Upper lobe of left lung (tissue), 6 donors: ENCODE data around the gene IFI44. TPM values are rescaled to one million over a fixed set of nuclear protein-coding genes. Genes with fewer than 3 reads are reported as not detected.

Experiments
- ATAC-seq, 2 donors: fragments of 200-7000 bp; cut with Tn5 transposase; one replicate each; pipeline ENCODE4 v1.9.1; 2022; ENCODE audit warnings: mild to moderate bottlenecking in 2 of 2, moderate library complexity in 2 of 2; ENCODE audit not compliant: low FRiP score in 2 of 2
- DNase-seq, 2 donors: peaks; one replicate each; pipeline ENCODE4 v3.0.0-alpha.2; 2019 to 2020
- H3K27ac ChIP-seq, 4 donors: fragments of 200-600 bp; sonication (generic); one replicate each; pipeline ENCODE4 v1.5.1; 2016 to 2019
- H3K27me3 ChIP-seq, 4 donors: fragments of 200-600 bp; sonication (generic); one replicate each; pipeline ENCODE4 v1.5.1; 2017 to 2019
- H3K36me3 ChIP-seq, 4 donors: fragments of 200-600 bp; sonication (generic); one replicate each; pipeline ENCODE4 v1.5.1; 2016 to 2019
- H3K4me1 ChIP-seq, 4 donors: fragments of 200-600 bp; sonication (generic); one replicate each; pipeline ENCODE4 v1.5.1; 2018 to 2019
- H3K4me3 ChIP-seq, 4 donors: fragments of 200-600 bp; sonication (generic); one replicate each; pipeline ENCODE4 v1.5.1; 2017 to 2019; ENCODE audit warnings: mild to moderate bottlenecking in 2 of 4, moderate library complexity in 1 of 4
- H3K9me3 ChIP-seq, 4 donors: fragments of 200-600 bp; sonication (generic); one replicate each; pipeline ENCODE4 v1.5.1; 2018 to 2019
- EP300 ChIP-seq, 4 donors: sonication (generic); formaldehyde crosslinking; IDR thresholded peaks; one replicate each; pipeline ENCODE4 v1.5.1; 2017; ENCODE audit warnings: antibody characterized with exemption in 4 of 4, control low read depth in 2 of 4
- POLR2A ChIP-seq, 4 donors: fragments of 450-650 bp; IDR thresholded peaks; one replicate each; pipeline ENCODE4 v1.5.1; 2016 to 2017; ENCODE audit warnings: antibody characterized with exemption in 4 of 4, mild to moderate bottlenecking in 2 of 4
- POLR2AphosphoS5 ChIP-seq, 2 donors: sonication (generic); formaldehyde crosslinking; IDR thresholded peaks; one replicate each; pipeline ENCODE4 v1.5.1; 2017; ENCODE audit warnings: antibody characterized with exemption in 2 of 2
- WGBS, 2 donors: methylation state at CpG; one replicate each; pipeline ENCODE4 v1.1.5; 2017 to 2018; 5-methylcytosine and 5-hydroxymethylcytosine counted together
- total RNA-seq, 6 donors: library from RNA; depleted of rRNA in 4 of 6; stranded (reverse); fragments of >200 nt in 4 of 6; gene quantifications; one replicate each; pipeline versions ENCODE4 v1.1.0 to v1.2.1, GENCODE V29; 2016 to 2021
- TF ChIP-seq, protein P1 (sequence below), 6 experiments: fragments of 450-650 bp in 4 of 6; fragments of 200-600 bp in 2 of 6; sonication (generic) in 2 of 6; IDR thresholded peaks; one replicate each; pipeline ENCODE4 v1.5.1; 2016 to 2019; ENCODE audit warnings: antibody characterized with exemption in 6 of 6
- donor health status: DM: no; HTN: no; CAD: no; lungs with moderate emphysema.
- donor health status: DM: no; HTN: yes; CAD: no; lungs with severe emphysema.

The IFI44 gene
- total RNA-seq, 6 donors from 2014 or later = 18.8 to 60.8 (median 37.2) TPM

DNA sequence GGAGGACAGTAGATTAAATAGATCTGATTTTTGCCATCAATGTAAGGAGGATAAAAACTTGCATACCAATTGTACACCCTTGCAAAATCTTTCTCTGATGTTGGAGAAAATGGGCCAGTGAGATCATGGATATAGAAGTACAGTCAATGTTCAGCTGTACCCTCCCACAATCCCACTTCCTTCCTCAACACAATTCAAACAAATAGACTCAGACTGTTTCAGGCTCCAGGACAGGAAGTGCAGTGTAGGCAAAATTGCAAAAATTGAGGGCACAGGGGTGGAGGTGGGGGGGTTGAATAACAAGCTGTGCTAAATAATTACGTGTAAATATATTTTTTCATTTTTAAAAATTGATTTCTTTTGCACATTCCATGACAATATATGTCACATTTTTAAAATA is 3.9 kb upstream of the IFI44 start:
- Histone ChIP-seq H3K9me3 (no peaks in the 10 kb centered on the region), H3K27me3 (no peaks in the 10 kb centered on the region), H3K36me3 (peaks cover 0 to 8% (median 0%) of the 10 kb centered on the region in 4 donors), H3K4me1 (peaks cover 8 to 14% (median 10%) of the 10 kb centered on the region in 4 donors), H3K4me3 (no peak overlapping the region), H3K27ac (no peak overlapping the region)
- 40 to 41% methylated on average over 1 of the region's 1 CpG for WGBS, 2 donors
- peak in 1 of 2 donors; percentile 66 for ATAC-seq
- TF ChIP-seq POLR2A (IDR thresholded peaks at IDR 0.05) (no peak), POLR2AphosphoS5 (IDR thresholded peaks at IDR 0.05) (peak in 1 of 2 donors; percentile 17)
- no peak for DNase-seq

DNA sequence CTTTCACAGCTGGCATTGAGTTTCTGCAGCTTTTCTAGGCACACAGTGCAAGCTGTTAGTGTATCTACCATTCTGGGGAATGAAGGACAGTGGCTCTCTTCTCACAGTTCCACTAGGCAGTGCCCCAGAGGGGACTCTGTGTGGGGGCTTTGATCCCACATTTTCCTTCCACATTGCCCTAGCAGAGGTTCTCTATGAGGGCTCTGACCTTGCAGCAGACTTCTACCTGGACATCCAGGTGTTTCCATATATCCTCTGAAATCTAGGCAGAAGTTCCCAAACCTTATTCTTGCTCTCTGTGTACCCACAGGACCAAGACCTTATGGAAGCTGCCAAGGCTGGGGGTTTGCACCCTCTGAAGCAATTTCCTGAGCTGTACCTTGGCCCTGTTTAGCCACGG is 2.4 kb upstream of the IFI44 start:
- Histone ChIP-seq H3K4me3 (no peak overlapping the region), H3K36me3 (no peaks in the 10 kb centered on the region), H3K9me3 (no peaks in the 10 kb centered on the region), H3K27me3 (no peaks in the 10 kb centered on the region), H3K4me1 (peaks cover 9 to 19% (median 16%) of the 10 kb centered on the region in 4 donors), H3K27ac (no peak overlapping the region)
- ATAC-seq (no peak), DNase-seq (no peak)
- 91% methylated on average over 1 of the region's 1 CpG; no CpG with 5 or more reads in 1 of the 2 donors for WGBS, 2 donors
- TF ChIP-seq POLR2A (IDR thresholded peaks at IDR 0.05) (no peak), EP300 (IDR thresholded peaks at IDR 0.05) (no peak), POLR2AphosphoS5 (IDR thresholded peaks at IDR 0.05) (no peak)
- TF ChIP-seq, protein P1, sequence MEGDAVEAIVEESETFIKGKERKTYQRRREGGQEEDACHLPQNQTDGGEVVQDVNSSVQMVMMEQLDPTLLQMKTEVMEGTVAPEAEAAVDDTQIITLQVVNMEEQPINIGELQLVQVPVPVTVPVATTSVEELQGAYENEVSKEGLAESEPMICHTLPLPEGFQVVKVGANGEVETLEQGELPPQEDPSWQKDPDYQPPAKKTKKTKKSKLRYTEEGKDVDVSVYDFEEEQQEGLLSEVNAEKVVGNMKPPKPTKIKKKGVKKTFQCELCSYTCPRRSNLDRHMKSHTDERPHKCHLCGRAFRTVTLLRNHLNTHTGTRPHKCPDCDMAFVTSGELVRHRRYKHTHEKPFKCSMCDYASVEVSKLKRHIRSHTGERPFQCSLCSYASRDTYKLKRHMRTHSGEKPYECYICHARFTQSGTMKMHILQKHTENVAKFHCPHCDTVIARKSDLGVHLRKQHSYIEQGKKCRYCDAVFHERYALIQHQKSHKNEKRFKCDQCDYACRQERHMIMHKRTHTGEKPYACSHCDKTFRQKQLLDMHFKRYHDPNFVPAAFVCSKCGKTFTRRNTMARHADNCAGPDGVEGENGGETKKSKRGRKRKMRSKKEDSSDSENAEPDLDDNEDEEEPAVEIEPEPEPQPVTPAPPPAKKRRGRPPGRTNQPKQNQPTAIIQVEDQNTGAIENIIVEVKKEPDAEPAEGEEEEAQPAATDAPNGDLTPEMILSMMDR (IDR thresholded peaks at IDR 0.05) = no peak

DNA sequence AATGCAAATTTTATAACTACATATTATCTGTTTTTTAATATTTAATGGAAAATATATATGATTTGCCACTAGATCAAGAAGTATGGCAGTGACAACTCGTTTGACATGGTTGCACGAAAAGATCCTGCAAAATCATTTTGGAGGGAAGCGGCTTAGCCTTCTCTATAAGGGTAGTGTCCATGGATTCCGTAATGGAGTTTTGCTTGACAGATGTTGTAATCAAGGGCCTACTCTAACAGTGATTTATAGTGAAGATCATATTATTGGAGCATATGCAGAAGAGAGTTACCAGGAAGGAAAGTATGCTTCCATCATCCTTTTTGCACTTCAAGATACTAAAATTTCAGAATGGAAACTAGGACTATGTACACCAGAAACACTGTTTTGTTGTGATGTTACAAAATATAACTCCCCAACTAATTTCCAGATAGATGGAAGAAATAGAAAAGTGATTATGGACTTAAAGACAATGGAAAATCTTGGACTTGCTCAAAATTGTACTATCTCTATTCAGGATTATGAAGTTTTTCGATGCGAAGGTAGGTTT is 556 bp downstream of the IFI44 start:
- no peaks in the 10 kb centered on the region for H3K27me3 ChIP-seq
- H3K36me3 ChIP-seq = peaks cover 0 to 4% (median 0%) of the 10 kb centered on the region in 4 donors
- peak in 1 of 2 donors; percentile 59 for ATAC-seq
- no peaks in the 10 kb centered on the region for H3K9me3 ChIP-seq
- H3K4me1 ChIP-seq = peaks cover 13 to 26% (median 20%) of the 10 kb centered on the region in 4 donors
- WGBS, 2 donors = 37 to 40% methylated on average over 6 of the region's 6 CpGs
- peak overlapping the region; percentile 32 to 54 (median 44) for H3K4me3 ChIP-seq
- DNase-seq = no peak
- TF ChIP-seq POLR2A (IDR thresholded peaks at IDR 0.05) = no peak
- no peak for TF ChIP-seq POLR2AphosphoS5 (IDR thresholded peaks at IDR 0.05)
- no peak for TF ChIP-seq EP300 (IDR thresholded peaks at IDR 0.05)
- TF ChIP-seq, protein P1 (IDR thresholded peaks at IDR 0.05) = no peak
- H3K27ac ChIP-seq = peak overlapping the region; percentile 72 to 78 (median 74)

DNA sequence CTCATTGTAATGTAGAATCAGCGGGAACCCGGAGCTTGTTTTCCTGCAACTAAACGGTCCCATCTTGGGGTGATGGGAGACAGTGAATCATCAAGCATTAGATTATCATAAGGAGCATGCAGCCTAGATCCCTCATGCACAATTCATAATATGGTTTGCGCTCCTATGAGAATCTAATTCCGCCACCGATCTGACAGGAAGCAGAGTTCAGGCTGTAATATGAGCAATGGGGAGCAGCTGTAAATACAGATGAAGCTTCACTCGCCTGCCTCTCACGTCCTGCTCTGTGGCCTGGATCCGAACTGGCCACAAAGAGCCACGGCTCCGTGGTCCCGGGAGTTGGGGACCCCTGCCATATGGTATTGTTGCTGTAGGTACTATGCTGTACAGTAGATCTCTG is 1.6 kb downstream of the IFI44 start:
- Histone ChIP-seq H3K27ac (peak overlapping the region; percentile 23 to 75 (median 64)), H3K27me3 (no peaks in the 10 kb centered on the region), H3K4me1 (peaks cover 10 to 26% (median 15%) of the 10 kb centered on the region in 4 donors), H3K4me3 (peak overlapping the region; percentile 10 to 54 (median 44)), H3K9me3 (no peaks in the 10 kb centered on the region), H3K36me3 (peaks cover 0 to 10% (median 0%) of the 10 kb centered on the region in 4 donors)
- DNase-seq = peak; percentile 22 to 29
- peak in 1 of 2 donors; percentile 22 for ATAC-seq
- TF ChIP-seq POLR2AphosphoS5 (IDR thresholded peaks at IDR 0.05) = no peak
- peak in 1 of 4 donors; percentile 9 for TF ChIP-seq POLR2A (IDR thresholded peaks at IDR 0.05)
- WGBS, 2 donors = 34 to 70% methylated on average over 12 of the region's 12 CpGs

DNA sequence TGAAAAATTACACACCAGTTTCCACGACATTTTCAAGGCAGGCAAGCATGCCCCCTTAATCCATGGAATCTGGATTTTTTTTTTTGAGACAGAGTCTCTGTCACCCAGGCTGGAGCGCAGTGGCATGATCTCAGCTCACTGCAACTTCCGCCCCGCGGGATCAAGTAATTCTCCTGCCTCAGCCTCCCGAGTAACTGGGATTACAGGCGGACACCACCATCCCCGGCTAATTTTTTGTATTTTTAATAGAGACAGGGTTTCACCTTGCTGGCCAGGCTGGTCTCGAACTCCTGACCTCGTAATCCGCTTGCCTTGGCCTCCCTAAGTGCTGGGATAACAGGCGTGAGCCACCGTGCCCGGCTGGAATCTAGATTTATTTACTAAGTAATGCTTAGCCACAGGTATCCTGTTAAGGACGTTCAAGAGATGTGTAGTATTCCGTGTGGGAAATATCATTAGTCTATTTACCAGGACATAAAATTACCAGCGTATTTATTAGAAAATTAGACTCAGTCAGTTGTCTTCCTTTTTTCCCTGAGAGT is 2.5 kb downstream of the IFI44 start:
- DNase-seq (no peak), ATAC-seq (no peak)
- Histone ChIP-seq H3K27ac (peak overlapping the region in 3 of 4 donors; percentile 5 to 72 (median 57)), H3K27me3 (no peaks in the 10 kb centered on the region), H3K4me3 (peak overlapping the region in 3 of 4 donors; percentile 37 to 54 (median 50)), H3K4me1 (peaks cover 7 to 26% (median 13%) of the 10 kb centered on the region in 4 donors), H3K36me3 (peaks cover 0 to 13% (median 0%) of the 10 kb centered on the region in 4 donors), H3K9me3 (no peaks in the 10 kb centered on the region)
- TF ChIP-seq, protein P1 (IDR thresholded peaks at IDR 0.05) = no peak
- TF ChIP-seq POLR2AphosphoS5 (IDR thresholded peaks at IDR 0.05) (no peak), POLR2A (IDR thresholded peaks at IDR 0.05) (no peak), EP300 (IDR thresholded peaks at IDR 0.05) (no peak)
- 67 to 79% methylated on average over 17 of the region's 17 CpGs for WGBS, 2 donors
